Measurements from ENCODE around the gene SMYD3. TPM values are rescaled to one million over a fixed set of nuclear protein-coding genes. Genes with fewer than 3 reads are reported as not detected.

The SMYD3 gene
- total RNA-seq, 2 experiments from 2014 or later: 22.6 to 24.6 TPM

DNA sequence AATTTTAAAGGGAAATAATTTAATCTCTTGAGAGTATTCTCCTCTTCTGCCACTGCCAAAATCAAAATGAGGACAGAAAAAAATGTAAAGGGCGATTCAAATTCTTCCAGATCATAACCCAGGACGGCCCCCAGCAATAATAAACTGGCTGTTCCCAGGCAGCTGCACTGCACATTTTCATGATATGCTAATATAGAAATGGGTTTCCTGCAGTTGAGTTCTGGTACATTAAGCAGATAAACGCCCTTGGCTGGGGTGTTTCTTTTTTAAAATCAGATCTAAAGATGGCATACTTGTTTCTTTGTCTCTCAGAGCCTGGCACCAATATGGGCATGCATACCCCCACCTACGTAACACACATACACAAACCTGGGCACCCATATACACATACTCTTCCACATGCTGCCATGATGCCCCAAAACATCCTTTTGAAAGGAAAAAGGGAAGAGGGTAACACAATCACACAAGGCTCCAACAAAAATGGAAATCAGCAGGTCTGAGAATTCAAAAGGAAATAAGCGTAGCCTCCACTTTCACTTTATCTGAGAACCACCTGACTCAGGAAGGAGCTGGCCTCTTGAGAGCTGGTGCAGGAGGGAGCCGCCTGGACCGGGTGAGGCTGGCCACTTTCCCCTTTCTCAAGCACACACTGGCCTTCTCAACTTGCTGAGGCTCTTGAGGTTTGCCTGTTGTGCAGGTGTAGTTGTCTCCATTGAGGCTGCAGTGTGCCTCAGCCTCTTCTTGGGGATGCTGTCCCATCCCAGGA, 698.9 kb downstream of the SMYD3 start:
- no peak overlapping the region for H3K27ac Mint-ChIP-seq
- H3K36me3 Mint-ChIP-seq (ENCODE audit: low read depth): no peaks in the 10 kb centered on the region
- H3K9me3 Mint-ChIP-seq: no peaks in the 10 kb centered on the region
- TF ChIP-seq, protein P1, sequence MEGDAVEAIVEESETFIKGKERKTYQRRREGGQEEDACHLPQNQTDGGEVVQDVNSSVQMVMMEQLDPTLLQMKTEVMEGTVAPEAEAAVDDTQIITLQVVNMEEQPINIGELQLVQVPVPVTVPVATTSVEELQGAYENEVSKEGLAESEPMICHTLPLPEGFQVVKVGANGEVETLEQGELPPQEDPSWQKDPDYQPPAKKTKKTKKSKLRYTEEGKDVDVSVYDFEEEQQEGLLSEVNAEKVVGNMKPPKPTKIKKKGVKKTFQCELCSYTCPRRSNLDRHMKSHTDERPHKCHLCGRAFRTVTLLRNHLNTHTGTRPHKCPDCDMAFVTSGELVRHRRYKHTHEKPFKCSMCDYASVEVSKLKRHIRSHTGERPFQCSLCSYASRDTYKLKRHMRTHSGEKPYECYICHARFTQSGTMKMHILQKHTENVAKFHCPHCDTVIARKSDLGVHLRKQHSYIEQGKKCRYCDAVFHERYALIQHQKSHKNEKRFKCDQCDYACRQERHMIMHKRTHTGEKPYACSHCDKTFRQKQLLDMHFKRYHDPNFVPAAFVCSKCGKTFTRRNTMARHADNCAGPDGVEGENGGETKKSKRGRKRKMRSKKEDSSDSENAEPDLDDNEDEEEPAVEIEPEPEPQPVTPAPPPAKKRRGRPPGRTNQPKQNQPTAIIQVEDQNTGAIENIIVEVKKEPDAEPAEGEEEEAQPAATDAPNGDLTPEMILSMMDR (IDR thresholded peaks at IDR 0.05): no peak
- ChIA-PET POLR2A (no interaction called here), CTCF (no interaction called here)
- DNase-seq (no peak), ATAC-seq (no peak)
- no peaks in the 10 kb centered on the region for H3K27me3 Mint-ChIP-seq
- intact Hi-C loops (cut with micrococcal nuclease): no loop called here
- no peak overlapping the region for H3K4me3 Mint-ChIP-seq
- H3K4me1 Mint-ChIP-seq (ENCODE audit: low read depth): peaks cover 10% of the 10 kb centered on the region

DNA sequence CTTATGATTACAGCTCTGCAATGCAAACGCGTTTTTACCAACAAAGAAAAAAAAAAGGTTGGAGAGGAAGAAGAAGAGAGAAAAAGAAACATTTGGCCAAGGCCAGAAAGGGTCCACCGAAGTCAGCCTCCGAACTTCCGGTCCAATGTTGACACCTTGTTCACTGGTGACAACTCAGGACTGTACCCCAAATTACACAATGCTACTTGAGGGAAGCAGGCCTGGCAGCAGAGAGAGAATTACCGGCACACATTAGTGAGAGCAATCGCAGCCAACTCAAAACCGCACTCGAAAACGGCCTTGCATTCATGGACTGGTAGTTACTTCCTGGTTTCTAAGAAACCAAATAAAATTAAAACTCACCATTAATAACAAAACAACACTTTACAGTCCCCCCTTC, 699.8 kb downstream of the SMYD3 start:
- DNase-seq: peak; percentile 8
- POLR2A ChIA-PET: no interaction called here
- Mint-ChIP-seq H3K4me3 (no peak overlapping the region), H3K9me3 (no peaks in the 10 kb centered on the region), H3K27ac (no peak overlapping the region), H3K36me3 (ENCODE audit: low read depth) (no peaks in the 10 kb centered on the region), H3K27me3 (no peaks in the 10 kb centered on the region), H3K4me1 (ENCODE audit: low read depth) (peaks cover 10% of the 10 kb centered on the region)
- TF ChIP-seq, protein P1 (IDR thresholded peaks at IDR 0.05): no peak
- intact Hi-C loops (cut with micrococcal nuclease): no loop called here
- no peak for ATAC-seq
- CTCF ChIA-PET: no interaction called here

DNA sequence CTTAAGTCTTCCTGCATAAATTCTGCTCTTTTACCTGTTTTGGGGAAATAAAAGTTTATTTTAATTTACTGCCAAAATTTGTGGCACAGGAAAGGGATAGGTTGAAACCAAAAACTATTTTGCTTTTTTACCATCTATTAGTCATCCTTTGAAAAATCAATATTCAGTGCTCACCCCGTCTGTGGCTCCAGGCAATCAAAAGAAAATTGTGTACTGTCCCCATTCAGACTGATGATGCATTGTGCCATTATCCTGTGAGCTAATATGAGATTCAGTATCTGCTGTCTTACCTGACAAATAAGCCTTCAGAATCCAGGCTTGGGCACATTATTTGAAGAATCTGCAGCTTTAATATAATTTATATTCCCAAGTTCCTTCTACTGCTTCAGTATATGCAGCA, 701.5 kb downstream of the SMYD3 start:
- H3K27ac Mint-ChIP-seq: no peak overlapping the region
- no peak overlapping the region for H3K4me3 Mint-ChIP-seq
- ATAC-seq: no peak
- H3K9me3 Mint-ChIP-seq: no peaks in the 10 kb centered on the region
- intact Hi-C loops (cut with micrococcal nuclease): no loop called here
- DNase-seq: no peak
- peaks cover 10% of the 10 kb centered on the region for H3K4me1 Mint-ChIP-seq (ENCODE audit: low read depth)
- H3K36me3 Mint-ChIP-seq (ENCODE audit: low read depth): no peaks in the 10 kb centered on the region
- TF ChIP-seq, protein P1 (IDR thresholded peaks at IDR 0.05): no peak
- ChIA-PET CTCF (no interaction called here), POLR2A (no interaction called here)
- no peaks in the 10 kb centered on the region for H3K27me3 Mint-ChIP-seq

DNA sequence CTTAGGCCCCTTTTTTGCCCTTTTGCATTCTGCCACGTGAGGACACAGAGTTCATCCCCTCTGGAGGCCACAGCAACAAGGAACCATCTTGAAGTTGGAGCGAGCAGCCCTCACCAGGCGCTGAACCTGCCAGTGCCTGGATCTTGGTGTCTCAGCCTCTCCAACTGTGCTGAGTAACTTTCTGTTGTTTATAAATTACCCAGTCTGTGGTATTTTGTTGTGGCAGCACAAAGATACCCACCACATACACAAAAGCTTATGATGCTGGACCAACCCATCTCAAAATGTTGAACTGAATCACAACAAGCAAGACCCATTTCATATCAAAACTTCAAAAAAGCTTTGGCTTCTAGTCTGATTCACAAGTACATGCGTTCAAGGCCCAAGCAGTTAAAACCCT, 702.4 kb downstream of the SMYD3 start:
- intact Hi-C loops (cut with micrococcal nuclease): no loop called here
- no peaks in the 10 kb centered on the region for H3K36me3 Mint-ChIP-seq (ENCODE audit: low read depth)
- DNase-seq: no peak
- no peaks in the 10 kb centered on the region for H3K27me3 Mint-ChIP-seq
- H3K9me3 Mint-ChIP-seq: no peaks in the 10 kb centered on the region
- H3K27ac Mint-ChIP-seq: no peak overlapping the region
- peaks cover 10% of the 10 kb centered on the region for H3K4me1 Mint-ChIP-seq (ENCODE audit: low read depth)
- no peak for ATAC-seq
- ChIA-PET POLR2A (no interaction called here), CTCF (no interaction called here)
- TF ChIP-seq, protein P1 (IDR thresholded peaks at IDR 0.05): no peak
- no peak overlapping the region for H3K4me3 Mint-ChIP-seq

DNA sequence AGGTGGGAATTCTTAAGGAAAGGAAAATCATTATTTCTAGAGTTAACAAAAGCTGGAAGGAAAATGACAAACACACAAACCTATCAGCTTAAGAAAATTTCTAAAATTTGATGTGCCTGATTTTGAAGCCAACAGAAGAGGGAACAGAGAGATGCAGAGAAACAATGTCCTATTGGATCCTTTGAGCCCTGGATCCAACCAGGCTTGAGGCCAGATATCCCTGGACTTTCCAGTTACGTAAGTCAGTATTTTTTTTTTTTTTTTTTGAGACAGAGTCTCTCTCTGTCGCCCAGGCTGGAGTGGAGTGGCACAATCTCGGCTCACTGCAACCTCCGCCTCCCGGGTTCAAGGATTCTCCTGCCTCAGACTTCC, 703.4 kb downstream of the SMYD3 start:
- intact Hi-C loops (cut with micrococcal nuclease): no loop called here
- CTCF ChIA-PET: no interaction called here
- POLR2A ChIA-PET: no interaction called here

More for the DNA sequence above, 703.4 kb downstream of the SMYD3 start:
- Mint-ChIP-seq H3K9me3 (no peaks in the 10 kb centered on the region), H3K36me3 (ENCODE audit: low read depth) (no peaks in the 10 kb centered on the region), H3K4me1 (ENCODE audit: low read depth) (peaks cover 10% of the 10 kb centered on the region), H3K27ac (no peak overlapping the region), H3K27me3 (no peaks in the 10 kb centered on the region), H3K4me3 (no peak overlapping the region)
- DNase-seq: no peak
- no peak for ATAC-seq
- TF ChIP-seq, protein P1 (IDR thresholded peaks at IDR 0.05): no peak
